Fibroblast of skin of right biceps (primary cell): ENCODE measurements around the gene ADAMTSL3.

Experiments used
- DNase-seq: peaks from one replicate; pipeline ENCODE4 v3.0.0-alpha.2; 2013

ADAMTSL3 gene

DNA sequence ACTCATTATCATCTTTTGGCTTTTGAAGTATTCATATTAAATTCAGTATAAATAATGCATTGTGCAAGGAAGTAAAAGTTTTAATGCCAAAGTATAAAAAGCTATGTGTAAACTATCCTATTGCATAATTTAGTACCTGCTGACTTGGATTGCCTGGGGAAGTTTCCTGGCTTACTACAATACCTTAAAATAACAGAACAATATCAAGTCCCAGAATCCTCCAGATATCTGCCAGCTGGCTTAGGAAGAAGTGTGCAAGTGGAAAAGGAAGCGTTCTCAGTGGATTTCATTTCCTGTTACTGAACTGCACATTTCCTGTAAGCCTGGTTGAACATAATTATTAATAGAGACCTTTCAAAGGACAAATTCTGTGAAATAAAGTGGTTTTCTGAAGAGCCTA lies 236.7 kb downstream of the ADAMTSL3 start:
- no peak for DNase-seq

DNA sequence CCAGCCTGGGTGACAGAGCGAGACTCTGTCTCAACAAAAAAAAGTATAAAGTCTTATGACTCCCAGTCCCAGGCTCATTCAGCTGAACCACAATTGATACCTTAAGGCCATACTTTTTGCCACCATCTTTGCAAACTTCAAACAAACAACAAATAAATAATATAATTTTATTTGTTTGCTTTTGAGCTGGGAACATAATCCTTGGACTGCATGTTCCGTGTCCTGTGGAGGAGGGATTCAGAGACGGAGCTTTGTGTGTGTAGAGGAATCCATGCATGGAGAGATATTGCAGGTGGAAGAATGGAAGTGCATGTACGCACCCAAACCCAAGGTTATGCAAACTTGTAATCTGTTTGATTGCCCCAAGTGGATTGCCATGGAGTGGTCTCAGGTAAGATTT lies 238.6 kb downstream of the ADAMTSL3 start:
- DNase-seq, result no peak

DNA sequence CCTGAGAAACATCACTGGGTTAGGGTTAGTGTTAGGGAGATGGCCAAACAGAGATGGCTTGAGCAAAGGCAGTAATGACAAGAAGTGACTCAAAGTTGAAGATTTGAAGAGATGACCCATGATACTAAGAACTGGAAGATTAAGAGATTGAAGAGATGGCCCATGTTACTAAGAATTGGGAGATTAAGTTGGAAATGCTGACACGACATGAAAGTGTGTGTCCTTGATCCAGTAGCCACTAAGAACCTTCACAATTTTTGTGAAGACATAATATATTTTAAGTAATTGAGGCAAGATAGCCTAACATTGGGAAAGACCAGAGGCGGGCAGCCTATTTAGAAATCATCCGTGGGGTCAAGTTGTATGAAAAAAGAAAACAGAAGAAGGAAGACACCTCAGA lies 239.4 kb downstream of the ADAMTSL3 start:
- no peak for DNase-seq

DNA sequence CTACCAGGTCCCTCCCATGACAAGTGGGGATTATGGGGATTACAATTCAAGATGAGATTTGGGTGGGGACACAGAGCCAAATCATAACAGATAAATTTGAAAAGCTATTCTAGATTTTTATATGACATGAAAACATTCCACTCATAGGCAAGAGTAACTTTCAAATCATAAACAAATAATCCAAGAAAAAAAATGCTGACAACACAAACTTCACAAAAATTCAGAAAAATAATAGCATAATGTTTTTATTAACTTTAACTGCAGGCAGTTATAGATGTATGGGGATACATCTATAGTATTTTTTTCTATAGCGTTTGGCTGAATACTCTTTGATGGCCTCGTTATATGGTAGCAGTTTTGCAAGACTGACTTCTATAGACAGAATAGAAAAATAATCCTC lies 243.1 kb downstream of the ADAMTSL3 start:
- DNase-seq, result no peak

DNA sequence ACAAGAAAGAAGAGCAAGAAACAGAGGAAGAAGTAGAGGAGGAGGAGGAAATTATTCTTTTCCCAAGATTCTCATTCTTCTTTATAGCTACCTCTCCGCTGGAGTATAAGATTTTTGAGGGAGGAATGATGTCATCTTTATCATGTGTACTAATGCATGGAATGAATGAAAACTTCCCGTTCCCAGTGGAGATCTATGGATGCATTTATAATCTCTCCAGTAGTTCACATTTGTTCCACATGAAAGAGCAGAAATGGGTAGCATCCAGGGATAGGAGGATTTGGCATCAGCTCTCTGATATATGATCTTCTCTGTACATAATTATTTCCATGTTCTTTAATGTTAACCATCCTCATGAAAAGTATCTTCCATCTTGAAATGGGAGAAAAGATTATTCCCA lies 244.4 kb downstream of the ADAMTSL3 start:
- no peak for DNase-seq

DNA sequence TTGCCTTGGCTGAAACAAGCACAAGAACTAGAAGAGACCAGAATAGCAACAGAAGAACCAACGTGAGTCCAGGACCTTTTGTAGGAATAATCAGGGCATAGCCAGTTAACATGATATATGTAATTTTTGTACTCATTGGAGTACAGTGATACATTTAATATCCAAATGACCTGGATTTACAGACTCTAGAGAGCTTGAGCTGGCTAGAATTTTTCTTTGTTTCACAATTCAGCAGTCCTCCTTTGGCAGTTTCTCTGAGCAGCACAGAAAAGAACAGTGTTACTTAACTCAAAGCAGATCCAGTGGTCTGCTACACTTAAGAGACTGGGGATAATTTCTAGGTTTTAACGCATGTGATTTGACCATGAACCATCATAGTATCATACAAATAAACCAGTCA lies 245.7 kb downstream of the ADAMTSL3 start:
- no peak for DNase-seq

DNA sequence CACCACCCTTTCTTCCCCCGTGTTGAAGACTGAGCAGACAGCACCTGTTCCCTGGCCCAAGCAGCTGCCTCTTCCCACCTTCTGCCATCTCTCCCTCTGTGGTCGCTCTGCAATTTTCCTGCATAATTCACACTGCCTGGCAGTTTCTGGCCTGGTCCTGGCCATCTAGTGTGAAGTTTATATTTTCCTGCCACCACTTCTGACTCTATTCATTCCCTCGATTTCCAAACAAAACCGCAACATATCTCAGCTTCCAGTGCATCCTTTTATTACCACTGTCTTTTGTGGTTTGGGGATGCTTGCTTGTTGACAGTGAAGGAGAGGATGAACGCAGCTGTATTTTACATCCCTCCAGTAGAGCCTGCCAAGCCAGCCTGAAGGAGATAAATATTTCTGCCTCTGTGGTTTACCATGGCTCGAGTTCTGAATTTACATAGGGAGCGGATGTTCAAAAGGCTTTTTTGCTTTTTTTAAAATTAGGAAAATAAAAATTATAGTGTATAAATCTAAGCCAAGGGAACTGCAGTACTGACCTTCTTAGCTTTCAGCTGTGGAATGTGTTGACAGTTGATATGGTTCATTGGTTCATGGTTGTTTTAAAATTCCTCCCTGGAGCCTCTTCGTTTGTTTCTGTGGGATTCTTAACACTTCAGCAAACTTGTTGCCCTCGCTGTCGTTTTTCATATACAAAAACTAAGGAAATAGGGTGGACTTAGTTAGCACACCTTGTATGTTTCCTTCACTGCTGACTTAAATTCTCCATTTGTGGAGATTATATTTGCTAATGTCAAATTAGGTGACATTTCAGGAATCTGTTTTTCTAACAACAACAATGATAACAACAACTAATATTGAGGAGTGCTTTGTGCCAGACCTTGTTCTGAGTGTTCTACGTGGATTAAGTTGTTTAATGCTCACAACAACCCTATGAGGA lies 250.5 kb downstream of the ADAMTSL3 start:
- peak; percentile 86 for DNase-seq

DNA sequence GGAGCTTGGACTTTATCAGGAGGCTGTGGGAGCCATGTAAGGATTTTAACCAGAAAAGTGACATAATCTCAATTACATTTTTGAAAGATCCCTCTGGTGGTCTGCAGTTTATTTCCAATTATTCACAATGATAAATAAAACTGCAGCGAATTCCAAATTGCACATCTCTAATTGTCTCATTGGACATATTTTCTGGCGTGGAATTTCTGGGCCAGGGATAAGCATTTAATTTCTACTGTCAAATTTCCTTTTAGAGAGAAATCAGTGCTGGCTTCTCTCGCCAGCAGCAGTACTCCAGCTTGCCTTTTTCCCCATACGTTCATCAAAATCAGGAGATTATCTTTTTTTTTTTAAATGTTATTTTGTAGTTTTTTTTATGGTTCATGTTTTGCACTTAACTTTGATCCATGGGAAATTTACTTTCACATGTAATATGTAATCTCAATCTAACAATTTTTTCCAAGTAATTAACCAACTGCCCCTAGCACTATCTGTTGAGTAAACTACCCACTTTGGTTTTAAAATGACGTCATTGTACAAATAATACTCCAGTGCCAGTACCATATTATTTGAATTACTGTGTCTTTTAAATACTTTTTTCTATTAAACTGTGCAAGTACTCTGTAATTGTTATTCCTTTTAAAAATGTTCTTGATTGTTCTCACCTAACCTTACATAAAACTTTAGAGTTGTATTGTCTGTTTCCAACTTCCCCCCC lies 251.8 kb downstream of the ADAMTSL3 start:
- no peak for DNase-seq

DNA sequence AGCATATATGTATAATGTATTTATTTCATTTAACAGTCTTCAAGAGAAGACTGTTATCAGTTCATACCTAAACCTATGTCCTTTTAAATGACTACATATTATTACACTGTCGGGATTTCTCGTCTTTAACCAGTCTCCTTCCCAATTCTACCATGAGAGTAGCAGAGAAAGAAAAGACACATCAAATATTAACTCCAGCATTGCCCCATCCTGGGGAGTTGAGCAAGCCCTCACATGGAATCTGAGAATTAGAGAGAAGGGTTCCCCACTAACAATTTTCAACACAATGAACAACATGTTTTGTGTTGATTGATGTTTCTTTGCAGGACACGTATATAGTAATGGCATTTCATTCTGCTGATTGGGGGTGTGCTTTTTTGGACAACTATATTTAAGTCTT lies 257.4 kb downstream of the ADAMTSL3 start:
- DNase-seq, result no peak

DNA sequence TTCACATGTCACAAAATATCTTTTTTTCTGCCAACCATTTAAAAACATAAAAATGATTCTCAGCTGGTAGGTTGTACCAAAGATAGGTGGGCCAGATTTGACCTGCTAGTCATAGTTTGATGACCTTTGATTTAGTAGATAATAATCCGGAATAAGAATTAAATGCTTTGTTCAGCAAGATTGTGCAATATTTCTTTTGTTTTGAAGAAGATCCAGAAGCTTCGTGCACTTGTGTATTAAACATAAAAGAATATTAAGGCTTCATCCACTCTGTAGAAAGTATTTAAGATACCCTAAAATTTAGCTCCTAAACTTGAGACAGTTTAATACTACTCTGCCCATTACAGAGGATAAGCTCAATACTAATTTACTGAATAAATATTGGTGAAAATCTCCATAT lies 258.4 kb downstream of the ADAMTSL3 start:
- DNase-seq, result no peak

DNA sequence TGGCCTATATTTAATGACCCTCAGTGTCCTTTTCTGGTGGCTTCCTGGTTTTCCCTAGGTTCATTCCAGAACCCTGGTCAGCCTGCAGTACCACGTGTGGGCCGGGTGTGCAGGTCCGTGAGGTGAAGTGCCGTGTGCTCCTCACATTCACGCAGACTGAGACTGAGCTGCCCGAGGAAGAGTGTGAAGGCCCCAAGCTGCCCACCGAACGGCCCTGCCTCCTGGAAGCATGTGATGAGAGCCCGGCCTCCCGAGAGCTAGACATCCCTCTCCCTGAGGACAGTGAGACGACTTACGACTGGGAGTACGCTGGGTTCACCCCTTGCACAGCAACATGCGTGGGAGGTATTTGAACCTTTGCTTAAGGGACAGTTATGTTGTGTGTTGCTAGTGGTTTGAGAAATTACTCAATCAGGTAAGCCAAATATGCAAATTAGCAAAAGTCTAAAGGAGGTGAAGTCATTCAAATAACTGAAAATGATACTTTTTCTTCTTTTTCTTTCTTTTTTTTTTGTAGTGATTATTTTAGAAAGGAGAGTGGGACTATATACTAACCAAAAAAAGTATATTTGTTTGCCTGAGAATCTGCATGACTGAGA lies 259.2 kb downstream of the ADAMTSL3 start:
- DNase-seq, result no peak

DNA sequence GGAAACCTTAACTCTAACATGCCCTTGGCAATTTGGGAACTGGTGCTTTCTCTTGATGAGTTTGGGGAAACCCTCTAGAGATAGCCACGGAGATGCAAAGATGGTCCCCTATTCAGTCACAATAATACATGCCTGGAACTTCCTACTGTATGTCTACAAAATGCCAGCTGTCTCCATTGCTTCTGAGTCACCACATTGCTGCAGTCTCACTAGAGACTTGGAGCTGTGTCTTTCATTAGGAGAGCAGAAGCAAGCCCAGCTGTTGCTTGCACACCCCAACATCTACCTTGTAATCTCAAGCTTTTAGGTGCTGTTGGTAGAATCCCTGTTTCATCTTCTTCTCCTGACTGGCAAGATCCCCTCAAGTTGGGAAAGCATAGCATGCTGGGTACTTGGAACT lies 261.0 kb downstream of the ADAMTSL3 start:
- no peak for DNase-seq

DNA sequence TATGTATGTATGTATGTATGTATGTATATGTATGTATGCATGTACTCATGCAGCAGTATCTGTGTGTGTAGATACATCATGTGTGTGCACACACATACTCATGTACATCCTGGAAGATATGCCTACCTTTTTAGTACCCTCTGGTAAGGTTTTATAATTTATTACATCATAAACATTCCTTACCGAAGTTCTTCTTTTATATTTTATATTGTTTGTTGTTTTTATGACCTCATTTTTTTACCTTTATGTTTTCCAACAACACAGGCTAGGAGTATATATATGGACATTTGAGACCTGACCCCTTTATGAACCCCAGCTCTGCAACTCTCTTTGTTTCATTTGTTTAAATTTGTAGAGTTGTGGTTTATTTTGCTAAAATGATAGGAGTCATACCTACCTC lies 263.5 kb downstream of the ADAMTSL3 start:
- DNase-seq, result no peak

DNA sequence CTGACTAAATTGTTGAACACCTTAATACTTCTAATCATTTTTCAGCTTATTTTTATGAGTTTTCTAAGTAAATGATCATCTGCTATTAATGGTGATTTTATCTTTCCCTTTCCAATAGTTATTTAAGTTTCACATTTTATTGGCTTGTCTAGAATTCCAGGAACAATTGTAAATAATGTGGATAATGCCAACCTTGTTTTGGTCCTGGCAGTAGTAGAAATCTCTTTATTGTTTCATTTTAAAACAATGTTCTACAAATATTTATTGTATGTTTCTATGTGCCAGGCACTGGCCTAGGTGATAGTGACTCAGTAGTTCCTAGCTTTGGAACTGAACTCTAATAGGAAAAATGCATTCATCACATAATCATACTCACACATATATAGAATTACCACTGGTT lies 264.1 kb downstream of the ADAMTSL3 start:
- no peak for DNase-seq

DNA sequence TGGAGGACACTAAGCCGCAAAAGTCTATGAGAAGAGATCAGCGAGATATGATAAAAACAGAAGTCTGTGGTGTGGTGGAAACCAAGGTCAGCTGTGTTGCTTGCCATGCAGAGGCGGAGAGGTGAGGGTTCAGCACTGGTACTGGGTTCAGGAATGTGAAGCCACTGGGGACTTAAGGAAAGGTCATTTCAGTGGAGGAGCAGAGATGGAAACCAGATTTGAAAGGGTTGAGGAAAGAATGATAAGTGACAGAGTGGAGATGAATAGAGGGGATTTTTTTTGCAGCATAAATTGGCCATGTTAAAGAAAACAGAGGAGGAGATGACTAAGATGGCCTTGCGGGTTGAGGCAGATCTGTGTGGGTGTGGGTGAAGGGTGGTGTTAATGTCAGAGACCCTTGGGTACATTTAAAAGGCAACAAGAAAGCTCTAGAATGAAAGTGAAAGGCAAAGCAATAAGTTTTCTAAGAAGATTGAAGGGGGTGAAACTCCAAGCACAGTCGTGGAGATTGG lies 265.5 kb downstream of the ADAMTSL3 start:
- DNase-seq, result no peak

DNA sequence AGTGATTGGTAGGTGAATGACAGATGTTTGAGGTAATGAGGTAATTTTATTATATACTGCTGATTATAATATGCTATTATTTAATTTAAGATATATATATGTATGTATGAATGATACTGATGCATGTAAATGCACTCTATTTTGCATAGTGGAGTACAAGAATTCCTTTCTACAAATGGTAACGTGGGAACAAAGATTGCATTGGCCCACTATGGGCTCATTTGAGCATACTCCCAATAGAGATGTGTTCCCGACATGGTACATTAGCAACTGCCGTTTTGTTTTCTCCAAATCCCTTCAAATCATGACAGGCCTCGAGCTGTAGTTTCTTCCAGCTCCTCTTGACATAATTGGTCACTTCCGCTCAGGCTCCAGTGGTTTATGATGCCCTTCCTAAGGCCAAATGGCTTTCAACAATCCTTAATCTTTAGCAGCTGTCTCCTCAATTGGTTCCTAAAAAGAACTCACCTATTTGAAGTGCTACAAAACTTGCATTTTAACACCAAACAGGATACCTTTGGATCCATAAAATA lies 266.1 kb downstream of the ADAMTSL3 start:
- DNase-seq, result no peak

DNA sequence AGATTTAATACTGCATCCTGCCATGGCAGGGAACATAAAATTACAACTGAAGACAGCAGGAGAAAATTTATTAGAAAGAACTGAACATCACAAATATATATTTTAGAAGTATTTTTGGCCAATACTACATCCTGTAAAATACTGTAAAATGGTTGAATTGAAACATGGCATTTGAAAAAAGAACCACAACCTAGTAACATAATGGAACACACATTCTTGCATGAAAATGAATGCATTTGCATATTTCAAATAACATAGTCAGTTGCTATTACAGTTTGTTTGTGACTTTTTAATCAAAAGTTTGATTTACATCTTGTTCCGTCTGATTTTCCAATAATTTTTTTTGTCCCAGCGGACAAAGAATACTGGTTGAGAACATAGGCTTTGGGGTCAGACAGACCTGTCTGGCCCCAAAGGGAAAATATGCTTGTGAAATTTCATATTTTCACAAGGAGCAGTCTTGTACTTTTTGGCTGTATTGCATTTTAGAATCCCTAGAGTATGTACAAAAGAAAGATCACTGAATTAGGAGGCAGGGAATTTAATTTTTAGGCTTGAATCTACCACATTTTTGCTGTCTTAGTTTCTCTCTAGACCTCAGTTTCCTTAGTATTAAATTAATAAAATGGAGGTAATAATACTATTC lies 268.8 kb downstream of the ADAMTSL3 start:
- no peak for DNase-seq

DNA sequence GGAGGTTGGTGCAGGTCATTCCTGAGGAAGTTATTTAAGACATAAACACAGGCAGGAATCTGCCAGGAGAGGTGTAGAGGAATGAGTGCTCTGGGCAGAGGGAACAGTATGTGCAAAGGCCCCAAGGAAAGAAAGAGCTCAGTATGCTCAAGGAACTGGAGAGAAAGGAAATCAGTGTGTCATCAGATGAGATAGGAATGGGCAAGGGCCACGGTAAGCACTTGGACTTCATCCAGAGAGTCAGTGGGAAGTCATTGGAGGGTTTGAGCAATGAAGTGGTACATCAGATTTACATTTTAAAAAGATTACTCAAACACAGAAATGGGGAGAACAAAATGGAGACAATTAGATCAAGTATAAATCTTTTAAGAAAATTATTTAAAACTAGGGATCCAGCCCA lies 272.2 kb downstream of the ADAMTSL3 start:
- DNase-seq, result peak; percentile 12

DNA sequence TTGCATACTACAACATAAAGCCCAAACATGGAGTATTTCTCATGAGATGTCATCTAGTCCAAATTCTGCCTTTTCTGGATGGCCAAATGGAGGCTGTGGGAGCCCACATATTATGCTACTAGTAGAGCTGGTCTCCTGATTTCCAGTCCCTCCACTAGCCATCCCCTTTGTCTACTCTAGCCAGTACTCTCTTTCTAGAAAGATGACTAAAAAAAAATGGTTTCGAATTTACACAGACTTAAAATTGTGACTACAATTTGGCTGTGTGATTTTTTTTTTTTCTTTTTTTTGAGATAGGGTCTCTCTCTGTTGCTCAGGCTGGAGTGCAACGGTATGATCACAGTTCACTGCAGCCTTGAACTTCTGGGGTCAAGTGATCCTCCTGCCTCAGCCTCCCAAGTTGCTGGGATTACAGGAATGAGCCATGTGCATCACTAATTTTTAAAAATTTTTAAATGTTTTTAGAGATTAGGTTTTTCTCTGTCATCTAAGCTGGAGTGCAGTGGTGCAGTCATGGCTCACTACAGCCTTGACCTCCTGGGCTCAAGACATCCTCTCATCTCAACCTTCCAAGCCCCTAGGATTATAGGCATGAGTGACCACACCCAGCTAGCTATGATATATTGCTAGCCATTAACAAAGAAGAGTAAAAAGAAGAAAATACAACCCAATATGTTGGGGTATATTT lies 273.9 kb downstream of the ADAMTSL3 start:
- DNase-seq, result no peak

DNA sequence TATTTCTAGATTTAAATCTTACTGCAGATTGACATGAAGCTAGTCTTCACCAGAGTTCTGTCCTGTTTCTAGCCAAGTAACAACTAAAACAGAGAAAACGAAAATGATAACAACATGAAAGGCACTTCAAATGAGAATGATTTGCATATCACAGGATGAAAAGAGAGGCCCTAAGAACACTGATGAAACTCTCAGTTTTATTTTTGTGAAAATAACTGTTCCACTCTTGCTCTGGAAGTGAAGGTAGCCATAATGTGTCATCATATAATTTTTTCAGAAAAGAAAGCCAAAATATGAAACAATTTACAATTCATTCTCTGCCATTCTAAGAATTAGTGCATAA lies 274.4 kb downstream of the ADAMTSL3 start:
- DNase-seq, result no peak

DNA sequence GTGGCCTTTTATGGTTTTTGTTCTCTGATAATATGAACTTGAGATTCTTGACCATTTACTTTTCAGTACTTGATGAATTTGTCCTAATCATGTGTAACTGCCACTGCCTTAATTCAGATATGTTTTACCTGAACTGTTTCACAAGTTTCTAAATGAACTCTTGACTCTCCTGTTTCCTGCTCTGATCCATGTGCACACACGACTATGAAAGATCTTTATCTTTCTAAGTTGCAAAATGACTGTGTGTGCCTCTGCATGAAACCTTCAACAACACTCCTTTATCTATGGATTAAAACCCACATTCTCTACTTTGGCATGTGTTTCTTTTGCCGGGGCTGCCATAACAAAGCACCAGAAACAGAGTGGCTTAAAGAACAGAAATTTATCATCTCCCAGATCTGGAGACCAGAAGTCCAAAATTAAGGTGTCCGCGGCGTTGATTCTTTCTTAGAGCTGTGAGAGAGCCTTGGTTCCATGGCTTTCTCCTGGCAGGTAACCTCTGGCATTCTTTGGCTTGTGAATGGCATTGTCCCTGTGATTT lies 275.0 kb downstream of the ADAMTSL3 start:
- no peak for DNase-seq

DNA sequence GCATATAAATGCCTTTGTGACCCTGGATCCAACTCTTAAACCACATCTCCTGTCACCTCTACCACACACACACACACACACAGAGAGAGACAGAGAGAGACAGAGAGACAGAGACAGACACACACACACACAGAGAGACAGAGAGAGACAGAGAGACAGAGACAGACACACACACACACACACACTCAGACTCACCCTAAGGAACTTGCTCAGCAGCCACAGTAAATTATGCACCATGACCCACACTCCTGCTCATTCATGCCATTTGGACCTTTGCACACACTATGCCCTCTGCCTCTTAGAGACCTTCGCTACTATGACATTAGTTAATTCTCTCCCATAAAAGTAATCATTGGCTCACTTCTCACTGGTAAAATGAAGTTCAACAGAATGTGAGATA lies 275.7 kb downstream of the ADAMTSL3 start:
- DNase-seq, result no peak
